Measurements from ENCODE around the gene AGMAT.
"Not testable (repeated sequence)": the region's sequence is repeated elsewhere in the genome, so short reads cannot be mapped to it uniquely, and the experiment has no call there.

The AGMAT gene

DNA sequence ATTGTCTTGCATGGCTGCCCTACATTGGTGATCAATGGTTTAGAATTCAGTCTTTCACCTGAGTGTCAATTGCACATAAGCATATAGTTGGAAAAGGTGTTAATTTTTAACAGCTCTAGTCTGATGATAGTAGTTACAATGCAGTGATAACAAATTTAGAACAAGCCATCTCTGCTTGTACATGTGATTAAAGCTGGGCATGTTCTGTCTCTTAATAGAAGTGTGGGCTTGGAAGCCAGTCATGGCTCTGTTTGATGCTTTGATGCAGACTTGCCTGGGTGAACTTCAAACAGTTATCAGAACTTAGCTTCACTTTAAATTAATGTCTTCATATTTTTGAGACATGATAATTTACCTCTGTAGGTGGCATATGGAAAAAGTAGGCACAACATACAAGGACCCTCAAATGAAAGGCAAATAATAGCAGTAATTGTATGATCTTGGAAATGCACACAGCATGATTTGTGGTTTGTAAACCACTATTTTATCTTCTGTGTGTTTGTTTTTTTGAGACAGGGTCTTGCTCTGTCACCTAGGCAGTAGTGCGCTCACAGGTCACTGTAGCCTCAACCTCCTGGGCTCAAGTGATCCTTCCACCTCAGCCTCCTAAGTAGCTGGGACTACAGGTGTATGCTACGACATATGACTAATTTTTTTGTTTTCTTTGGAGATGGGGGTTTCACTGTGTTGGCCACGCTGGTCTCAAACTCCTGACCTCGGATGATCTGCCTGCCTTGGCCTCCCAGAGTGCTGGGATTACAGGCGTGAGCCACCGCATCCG is 36.2 kb upstream of the AGMAT start:
- Mint-ChIP-seq H3K4me1 (peaks cover 61% of the 10 kb centered on the region), H3K27me3 (no peaks in the 10 kb centered on the region), H3K36me3 (ENCODE audit: insufficient read depth) (peaks cover 21% of the 10 kb centered on the region), H3K9me3 (no peaks in the 10 kb centered on the region), H3K4me3 (no peak overlapping the region), H3K27ac (ENCODE audit: low read depth) (peak overlapping the region; percentile 89)
- DNase-seq (ENCODE audit: low spot score in 2 of 2) (no peak), ATAC-seq (replicated peaks; ENCODE audit: extremely low read depth, poor library complexity, severe bottlenecking) (no peak)

DNA sequence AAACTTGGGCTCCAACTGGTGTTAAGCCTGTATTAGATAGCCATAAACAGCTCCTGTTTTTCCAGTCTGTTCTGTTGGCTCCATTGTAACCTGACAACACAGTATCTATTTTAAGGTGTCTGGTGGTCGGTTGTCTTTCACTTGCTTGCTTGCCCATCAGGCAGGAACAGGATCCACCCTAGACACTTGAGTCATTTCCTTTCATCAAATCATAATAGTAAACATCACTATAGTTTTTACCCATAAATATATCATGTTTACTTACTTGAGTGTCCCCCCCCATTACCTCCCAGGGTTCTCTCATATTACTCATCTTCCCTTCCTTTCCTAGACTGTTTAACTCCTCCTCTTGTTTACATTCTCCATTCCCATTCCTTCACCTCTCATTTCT is 35.3 kb upstream of the AGMAT start:
- H3K36me3 Mint-ChIP-seq (ENCODE audit: insufficient read depth), result peaks cover 20% of the 10 kb centered on the region
- peak overlapping the region; percentile 89 for H3K27ac Mint-ChIP-seq (ENCODE audit: low read depth)
- no peaks in the 10 kb centered on the region for H3K9me3 Mint-ChIP-seq
- H3K27me3 Mint-ChIP-seq, result no peaks in the 10 kb centered on the region
- DNase-seq (ENCODE audit: low spot score in 2 of 2) (peak in 1 of 2 donors; percentile 13), ATAC-seq (replicated peaks; ENCODE audit: extremely low read depth, poor library complexity, severe bottlenecking) (peak; percentile 29)
- peaks cover 54% of the 10 kb centered on the region for H3K4me1 Mint-ChIP-seq
- peak overlapping the region; percentile 37 for H3K4me3 Mint-ChIP-seq

DNA sequence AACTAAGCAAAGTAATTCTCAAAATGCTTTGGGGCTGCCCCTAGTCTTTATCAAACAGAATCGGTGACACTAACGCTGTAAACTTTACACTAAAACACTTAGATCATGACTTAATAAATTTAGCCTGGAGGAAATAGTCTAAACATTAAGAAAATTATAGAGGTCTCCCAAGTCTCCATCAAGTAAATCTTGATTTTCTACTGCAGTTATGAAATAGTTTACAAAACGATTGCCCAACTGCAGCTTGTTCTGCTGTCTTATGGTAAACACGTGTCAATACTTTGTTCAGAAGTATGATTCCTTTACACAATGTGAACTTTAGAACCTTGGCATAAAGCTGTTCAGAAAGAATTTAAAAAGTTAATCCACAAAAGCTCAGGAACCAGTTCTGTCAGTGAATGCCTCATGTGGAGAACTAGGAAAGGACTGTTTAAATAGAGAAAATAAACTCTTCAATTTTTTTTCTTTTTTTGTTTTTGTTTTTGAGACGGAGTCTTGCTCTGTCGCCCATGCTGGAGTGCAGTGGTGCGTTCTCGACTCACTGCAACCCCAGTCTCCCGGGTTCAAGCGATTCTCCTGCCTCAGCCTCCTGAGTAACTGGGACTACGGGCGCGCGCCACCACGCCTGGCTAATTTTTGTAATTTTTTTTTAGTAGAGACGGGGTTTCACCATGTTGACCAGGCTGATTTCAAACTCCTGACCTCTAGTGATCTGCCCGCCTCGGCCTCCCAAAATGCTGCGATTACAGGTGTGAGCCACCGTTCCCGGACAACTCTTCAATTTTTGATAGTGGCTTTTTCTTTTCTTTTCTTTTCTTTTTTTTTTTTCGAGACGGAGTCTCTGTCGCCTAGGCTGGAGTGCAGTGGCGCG is 34.0 kb upstream of the AGMAT start:
- H3K4me3 Mint-ChIP-seq, result peak overlapping the region; percentile 89
- H3K9me3 Mint-ChIP-seq, result no peaks in the 10 kb centered on the region
- no peaks in the 10 kb centered on the region for H3K27me3 Mint-ChIP-seq
- ATAC-seq (replicated peaks; ENCODE audit: extremely low read depth, poor library complexity, severe bottlenecking), result no peak
- no peak for DNase-seq (ENCODE audit: low spot score in 2 of 2)
- peaks cover 20% of the 10 kb centered on the region for H3K36me3 Mint-ChIP-seq (ENCODE audit: insufficient read depth)
- H3K4me1 Mint-ChIP-seq, result peaks cover 48% of the 10 kb centered on the region
- H3K27ac Mint-ChIP-seq (ENCODE audit: low read depth), result peak overlapping the region; percentile 89

DNA sequence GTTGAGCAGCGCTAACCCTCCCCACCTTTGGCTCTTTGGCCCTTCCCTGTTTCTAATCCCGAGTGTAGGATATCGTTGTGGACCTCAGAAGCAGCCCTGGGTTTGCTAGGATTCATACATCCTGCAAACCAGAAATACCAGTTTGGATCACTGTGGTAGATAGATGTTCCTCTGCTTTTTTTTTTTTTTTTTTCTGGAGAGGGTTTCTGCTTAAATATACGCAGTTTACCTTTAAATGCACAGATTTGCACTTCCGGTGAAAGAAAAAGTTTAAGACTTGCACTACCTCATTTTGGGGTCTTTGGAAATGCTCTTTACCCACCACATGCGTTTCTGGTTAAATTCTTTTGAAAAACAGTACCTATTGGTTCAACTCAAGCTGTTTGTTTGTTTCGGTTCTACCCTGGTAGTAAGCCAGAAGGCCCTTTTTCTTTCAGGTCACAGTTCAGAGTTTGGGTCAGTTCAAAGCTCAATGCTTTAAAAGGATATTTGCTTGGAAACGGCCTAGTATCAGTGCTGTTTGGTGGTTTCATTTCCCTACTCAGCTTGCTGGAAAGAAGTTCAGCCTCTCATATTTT is 33.3 kb upstream of the AGMAT start:
- Mint-ChIP-seq H3K9me3 (no peaks in the 10 kb centered on the region), H3K4me1 (peaks cover 48% of the 10 kb centered on the region), H3K36me3 (ENCODE audit: insufficient read depth) (peaks cover 20% of the 10 kb centered on the region), H3K27me3 (no peaks in the 10 kb centered on the region), H3K4me3 (peak overlapping the region; percentile 89), H3K27ac (ENCODE audit: low read depth) (peak overlapping the region; percentile 88)
- ATAC-seq (replicated peaks; ENCODE audit: extremely low read depth, poor library complexity, severe bottlenecking) (no peak), DNase-seq (ENCODE audit: low spot score in 2 of 2) (no peak)

DNA sequence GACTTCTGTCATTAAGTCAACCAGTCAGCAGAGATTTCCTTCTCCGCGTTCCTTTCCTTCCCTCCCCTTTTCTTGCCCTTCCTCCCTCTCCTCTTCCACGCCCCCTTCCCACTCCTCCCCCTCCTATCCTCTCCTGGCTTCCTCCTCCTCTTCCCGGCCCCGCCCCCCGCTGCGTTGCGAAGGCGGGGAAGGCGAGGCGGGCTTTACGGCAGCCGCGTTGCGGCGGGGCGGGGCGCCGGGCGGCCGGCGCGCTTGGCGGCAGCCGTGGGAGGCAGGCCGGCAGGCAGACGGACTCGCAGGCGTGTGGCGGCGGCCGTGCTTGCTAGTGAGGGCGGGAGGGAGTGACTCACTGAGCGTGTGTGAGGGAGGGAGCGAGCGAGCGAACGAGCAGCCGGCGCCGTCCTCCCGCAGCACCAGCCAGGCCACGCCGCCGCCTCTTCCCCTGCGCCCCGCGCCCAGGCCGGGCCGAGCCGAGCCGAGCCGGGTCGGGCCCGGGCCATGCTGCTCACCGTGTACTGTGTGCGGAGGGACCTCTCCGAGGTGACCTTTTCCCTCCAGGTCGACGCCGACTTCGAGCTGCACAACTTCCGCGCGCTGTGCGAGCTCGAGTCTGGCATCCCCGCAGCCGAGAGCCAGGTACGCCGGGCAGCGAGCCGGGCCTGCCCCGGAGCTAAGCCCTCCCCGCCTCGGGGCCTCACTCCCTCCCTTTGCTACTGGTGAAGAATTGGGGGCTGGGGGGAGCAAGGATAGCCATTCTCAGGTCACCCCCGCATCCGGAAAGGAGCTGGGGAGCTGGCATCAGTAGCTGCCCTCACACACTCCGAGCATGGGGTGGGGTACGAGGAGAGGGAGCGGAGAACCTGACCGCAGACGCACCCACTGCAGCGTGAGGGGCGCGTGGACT is 32.6 kb upstream of the AGMAT start, which contains the start of gene DDI2:
DDI2 (plus strand) TSS at position 286 of the 904 bp plus-strand sequence; CDS start at position 499, 213 bp downstream.
- H3K36me3 Mint-ChIP-seq (ENCODE audit: insufficient read depth), result peaks cover 20% of the 10 kb centered on the region

DNA sequence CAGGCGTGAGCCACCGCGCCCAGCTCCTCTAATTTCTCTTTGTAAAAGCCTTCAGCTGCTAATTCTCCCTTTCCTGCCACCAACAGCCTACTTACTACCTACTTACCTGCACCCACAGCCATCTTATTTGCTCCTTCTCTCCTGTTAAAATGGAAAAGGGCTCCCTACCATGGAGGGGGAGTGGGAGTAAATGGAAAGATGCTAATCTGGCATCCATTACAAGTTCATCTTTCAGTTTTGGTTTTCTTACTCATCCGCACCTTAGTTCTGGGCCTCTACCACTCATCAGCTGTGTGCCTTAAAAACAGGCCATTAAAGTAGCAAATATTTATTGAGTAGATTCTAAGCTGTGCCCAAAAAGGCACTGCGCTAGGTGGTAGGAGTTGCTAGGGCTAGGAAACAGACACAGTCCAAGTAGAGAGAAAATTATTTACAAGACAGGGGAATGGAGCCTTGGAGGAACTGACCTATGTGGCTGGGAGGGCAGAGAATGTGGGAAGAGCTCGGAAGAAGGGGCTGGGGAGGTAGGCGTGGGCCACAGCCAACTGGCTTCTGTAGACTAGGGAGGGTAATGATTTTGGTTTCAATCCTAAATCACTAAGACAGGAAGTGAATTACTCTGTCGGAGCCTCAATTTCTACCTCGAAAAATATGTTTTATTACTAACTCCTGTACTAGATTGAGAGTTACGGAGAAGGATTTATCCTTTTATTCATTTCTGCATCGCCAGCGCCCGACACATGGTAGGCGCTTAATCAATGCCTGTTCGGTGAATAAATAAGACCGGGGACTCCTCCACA is 31.7 kb upstream of the AGMAT start:
- no peaks in the 10 kb centered on the region for H3K9me3 Mint-ChIP-seq
- DNase-seq (ENCODE audit: low spot score in 2 of 2), result no peak
- peak overlapping the region; percentile 88 for H3K27ac Mint-ChIP-seq (ENCODE audit: low read depth)
- peak overlapping the region; percentile 89 for H3K4me3 Mint-ChIP-seq
- peaks cover 34% of the 10 kb centered on the region for H3K4me1 Mint-ChIP-seq
- no peaks in the 10 kb centered on the region for H3K27me3 Mint-ChIP-seq
- peak; percentile 37 for ATAC-seq (replicated peaks; ENCODE audit: extremely low read depth, poor library complexity, severe bottlenecking)
- peaks cover 18% of the 10 kb centered on the region for H3K36me3 Mint-ChIP-seq (ENCODE audit: insufficient read depth)

More for the DNA sequence above, 32.6 kb upstream of the AGMAT start, which contains the start of gene DDI2:
- H3K4me3 Mint-ChIP-seq, result peak within 1 kb of the TSS; percentile 89
- H3K27me3 Mint-ChIP-seq, result no peaks in the 10 kb centered on the region
- DNase-seq (ENCODE audit: low spot score in 2 of 2), result peak; percentile 79 to 89
- H3K4me1 Mint-ChIP-seq, result peaks cover 40% of the 10 kb centered on the region
- ATAC-seq (replicated peaks; ENCODE audit: extremely low read depth, poor library complexity, severe bottlenecking), result peak; percentile 90
- H3K9me3 Mint-ChIP-seq, result no peaks in the 10 kb centered on the region
- peak within 1 kb of the TSS; percentile 88 for H3K27ac Mint-ChIP-seq (ENCODE audit: low read depth)

DNA sequence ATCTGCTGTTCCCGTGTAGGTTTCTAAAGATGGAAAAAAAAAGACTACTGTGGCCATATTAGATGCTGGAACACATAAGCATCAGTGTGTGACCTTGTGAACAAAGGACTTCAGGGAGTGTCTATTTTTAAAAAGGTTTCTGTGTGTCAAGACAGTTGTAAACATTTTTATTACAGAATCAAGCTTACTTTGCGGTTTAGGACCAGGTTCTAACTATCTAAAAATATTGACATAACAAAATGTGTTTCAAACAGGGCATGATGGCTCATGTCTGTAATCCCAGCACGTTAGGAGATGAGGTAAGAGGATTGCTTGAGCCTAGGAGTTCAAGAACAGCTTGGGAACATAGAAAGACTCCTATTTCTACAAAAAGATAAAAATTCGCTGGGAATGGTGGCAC is 25.3 kb upstream of the AGMAT start:
- Mint-ChIP-seq H3K27ac (ENCODE audit: low read depth) (no peak overlapping the region), H3K36me3 (ENCODE audit: insufficient read depth) (no peaks in the 10 kb centered on the region), H3K4me1 (no peaks in the 10 kb centered on the region), H3K4me3 (no peak overlapping the region), H3K27me3 (no peaks in the 10 kb centered on the region), H3K9me3 (no peaks in the 10 kb centered on the region)
- ATAC-seq (replicated peaks; ENCODE audit: extremely low read depth, poor library complexity, severe bottlenecking) (no peak), DNase-seq (ENCODE audit: low spot score in 2 of 2) (no peak)

DNA sequence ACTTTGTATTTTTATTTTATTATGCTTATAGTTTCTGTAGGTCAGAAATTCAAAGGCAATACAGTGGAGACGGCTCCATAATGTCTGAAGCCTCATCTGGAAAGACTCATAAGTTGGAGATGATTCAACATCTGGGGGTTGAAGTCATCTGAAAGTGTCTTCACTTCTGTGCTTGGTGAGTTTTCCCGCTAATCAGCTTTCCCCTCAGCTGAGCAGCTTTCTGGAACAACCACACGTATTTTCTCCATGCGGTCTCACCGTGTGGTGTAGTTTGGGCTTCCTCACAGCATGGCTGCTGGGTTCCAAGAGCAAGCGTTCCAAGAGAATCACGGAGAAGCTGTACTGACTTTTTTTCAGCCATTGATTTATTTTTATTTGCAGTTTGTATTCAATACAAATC is 24.8 kb upstream of the AGMAT start:
- no peak overlapping the region for H3K4me3 Mint-ChIP-seq
- no peaks in the 10 kb centered on the region for H3K27me3 Mint-ChIP-seq
- DNase-seq (ENCODE audit: low spot score in 2 of 2) (no peak), ATAC-seq (replicated peaks; ENCODE audit: extremely low read depth, poor library complexity, severe bottlenecking) (no peak)
- H3K4me1 Mint-ChIP-seq, result no peaks in the 10 kb centered on the region
- H3K36me3 Mint-ChIP-seq (ENCODE audit: insufficient read depth), result no peaks in the 10 kb centered on the region
- H3K9me3 Mint-ChIP-seq, result no peaks in the 10 kb centered on the region
- H3K27ac Mint-ChIP-seq (ENCODE audit: low read depth), result no peak overlapping the region

DNA sequence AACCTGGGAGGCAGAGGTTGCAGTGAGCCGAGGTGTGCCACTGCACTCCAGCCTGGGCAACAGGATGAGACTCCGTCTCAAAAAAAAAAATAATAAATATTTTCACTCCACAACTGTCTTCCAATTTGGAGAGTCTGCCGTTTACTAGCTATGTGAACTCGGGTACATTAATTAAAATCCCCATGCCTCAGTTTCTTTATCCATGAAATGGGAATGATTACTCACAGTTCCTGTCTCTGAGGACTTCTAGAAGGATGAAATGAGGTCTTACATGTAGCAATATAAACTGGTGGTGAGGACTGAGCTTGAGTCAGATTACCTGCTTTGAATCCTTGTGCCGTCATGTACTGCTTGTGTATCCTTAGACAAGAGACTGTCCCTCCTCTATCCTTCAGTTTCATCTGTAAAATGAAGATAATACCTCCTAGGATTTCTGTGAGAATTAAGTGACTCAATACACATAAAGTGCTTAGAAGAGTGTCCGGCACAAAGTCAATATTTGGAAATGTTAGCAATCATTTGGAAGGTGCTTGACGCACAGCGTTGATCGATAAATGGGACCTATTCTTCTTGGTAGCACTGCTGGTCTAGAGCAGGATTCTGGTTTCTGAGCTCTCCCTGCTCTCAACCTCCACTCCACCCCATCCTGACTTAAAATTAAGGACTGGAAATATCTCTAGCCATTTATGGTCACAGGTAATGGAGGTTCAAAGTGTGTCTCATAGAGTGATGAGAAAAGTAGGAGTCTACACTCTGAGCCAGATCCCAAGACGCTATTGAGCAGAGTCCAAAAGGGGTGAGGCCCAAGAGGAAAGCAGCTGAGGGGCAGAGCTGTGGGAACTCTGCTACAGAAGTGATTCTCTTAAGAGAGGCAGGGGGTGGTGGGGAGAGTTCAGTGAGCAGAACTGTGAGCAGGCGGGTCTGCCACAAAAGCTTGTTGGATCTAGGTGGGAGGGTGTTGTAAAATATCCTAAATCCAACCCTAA is 20.8 kb upstream of the AGMAT start:
- Mint-ChIP-seq H3K36me3 (ENCODE audit: insufficient read depth) (no peaks in the 10 kb centered on the region), H3K4me3 (no peak overlapping the region), H3K4me1 (peaks cover 10% of the 10 kb centered on the region), H3K27ac (ENCODE audit: low read depth) (no peak overlapping the region), H3K9me3 (no peaks in the 10 kb centered on the region), H3K27me3 (no peaks in the 10 kb centered on the region)
- DNase-seq (ENCODE audit: low spot score in 2 of 2) (no peak), ATAC-seq (replicated peaks; ENCODE audit: extremely low read depth, poor library complexity, severe bottlenecking) (no peak)

DNA sequence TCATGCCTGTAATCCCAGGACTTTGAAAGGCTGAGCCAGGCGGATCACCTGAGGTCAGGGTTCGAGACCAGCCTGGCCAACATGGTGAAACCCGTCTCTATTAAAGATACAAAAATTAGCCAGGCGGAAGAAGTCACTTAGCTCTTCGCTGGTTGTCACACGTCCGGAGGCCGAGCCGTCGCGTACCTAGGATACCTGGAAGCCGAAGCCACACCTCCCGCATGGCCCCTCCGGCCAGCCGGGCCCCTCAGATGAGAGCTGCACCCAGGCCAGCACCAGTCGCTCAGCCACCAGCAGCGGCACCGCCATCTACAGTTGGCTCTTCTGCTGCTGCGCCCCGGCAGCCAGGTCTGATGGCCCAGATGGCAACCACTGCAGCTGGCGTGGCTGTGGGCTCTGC is 19.5 kb upstream of the AGMAT start:
- H3K36me3 Mint-ChIP-seq (ENCODE audit: insufficient read depth); H3K9me3 Mint-ChIP-seq; H3K4me3 Mint-ChIP-seq; DNase-seq (ENCODE audit: low spot score in 2 of 2); H3K27me3 Mint-ChIP-seq; ATAC-seq (replicated peaks; ENCODE audit: extremely low read depth, poor library complexity, severe bottlenecking); H3K27ac Mint-ChIP-seq (ENCODE audit: low read depth): not testable (repeated sequence)
- H3K4me1 Mint-ChIP-seq, result peaks cover 10% of the 10 kb centered on the region

DNA sequence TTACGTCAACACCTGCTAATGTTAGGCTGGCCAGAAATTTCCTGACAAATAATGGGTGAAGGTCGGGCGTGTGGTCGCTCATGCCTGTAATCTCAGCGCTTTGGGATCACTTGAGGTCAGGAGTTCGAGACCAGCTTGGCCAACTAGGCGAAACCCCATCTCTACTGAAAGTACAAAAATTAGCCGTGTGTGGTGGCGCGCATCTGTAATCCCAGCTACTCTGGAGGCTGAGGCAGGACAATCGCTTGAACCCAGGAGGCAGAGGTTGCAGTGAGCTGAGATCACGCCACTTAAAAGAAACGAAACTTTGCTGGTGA is 19.1 kb upstream of the AGMAT start:
- H3K27ac Mint-ChIP-seq (ENCODE audit: low read depth); DNase-seq (ENCODE audit: low spot score in 2 of 2); H3K9me3 Mint-ChIP-seq; H3K27me3 Mint-ChIP-seq; ATAC-seq (replicated peaks; ENCODE audit: extremely low read depth, poor library complexity, severe bottlenecking); H3K36me3 Mint-ChIP-seq (ENCODE audit: insufficient read depth): not testable (repeated sequence)
- peaks cover 10% of the 10 kb centered on the region for H3K4me1 Mint-ChIP-seq
- H3K4me3 Mint-ChIP-seq, result peak overlapping the region; percentile 74

Measured in central memory CD8-positive, alpha-beta T cell (primary cell).